Right lobe of liver (tissue), 6 donors: Measurements from ENCODE around the gene MYO1D. TPM values are rescaled to one million over a fixed set of nuclear protein-coding genes. Genes with fewer than 3 reads are reported as not detected.

Experiments used
- ATAC-seq, 4 donors: fragments of 200-7000 bp; cut with Tn5 transposase; one replicate each; pipeline ENCODE4 v1.9.1; 2020; ENCODE audit warnings: mild to moderate bottlenecking in 4 of 4, moderate library complexity in 4 of 4
- DNase-seq, 3 donors: peaks; one replicate each; pipeline ENCODE4 v3.0.0-alpha.2; 2020
- H3K27ac ChIP-seq, 3 donors: fragments of 200-600 bp; one replicate each; pipeline ENCODE4 v1.8.0; 2022
- H3K27me3 ChIP-seq, 2 donors: fragments of 200-600 bp; one replicate each; pipeline ENCODE4 v1.8.0; 2022
- H3K36me3 ChIP-seq, 4 donors: fragments of 200-600 bp; sonication (generic) in 1 of 4; one replicate each; pipeline versions ENCODE4 v1.5.1 to v1.8.0; 2017 to 2022; ENCODE audit warnings: control low read depth in 1 of 4
- H3K4me1 ChIP-seq, 4 donors: fragments of 200-600 bp; sonication (generic) in 1 of 4; one replicate each; pipeline versions ENCODE4 v1.5.1 to v1.8.0; 2017 to 2022; ENCODE audit warnings: control low read depth in 1 of 4
- H3K4me3 ChIP-seq, 3 donors: fragments of 200-600 bp; one replicate each; pipeline ENCODE4 v1.8.0; 2022
- H3K9me3 ChIP-seq, 4 donors: fragments of 200-600 bp; sonication (generic) in 1 of 4; one replicate each; pipeline versions ENCODE4 v1.5.1 to v1.8.0; 2017 to 2022; ENCODE audit warnings: control low read depth in 1 of 4
- POLR2A ChIP-seq: fragments of 450-650 bp; IDR thresholded peaks from one replicate; pipeline ENCODE4 v1.6.1; 2017; ENCODE audit warnings: antibody characterized with exemption, mild to moderate bottlenecking
- WGBS: methylation state at CpG from one replicate; pipeline ENCODE4 v1.1.6; 2018; ENCODE audit warnings: low coverage, low lambda C conversion rate; ENCODE audit not compliant: insufficient coverage; ENCODE audit errors: missing lambda C conversion rate; 5-methylcytosine and 5-hydroxymethylcytosine counted together
- intact Hi-C, 2 donors: fragments of 100-400 bp; cut with DNase I; formaldehyde crosslinking; loops; one replicate each; pipeline versions ENCODE4 v1.11.2 to v1.14.1; 2022
- total RNA-seq, 6 experiments: library from RNA; depleted of rRNA in 2 of 6; stranded (reverse); fragments of >200 nt in 2 of 6; fragmentation: NEBNext Ultra II Directional in 3 of 6; extraction: Animal tissue kit (Norgen Biotek cat#: 25700) in 3 of 6; gene quantifications; one replicate each; pipeline versions ENCODE4 v1.1.0 to v1.2.4, GENCODE V29; 2016 to 2023
- TF ChIP-seq, protein P1 (sequence below), 4 donors: fragments of 200-600 bp in 3 of 4; fragments of 450-650 bp in 1 of 4; IDR thresholded peaks; one replicate each; pipeline versions ENCODE4 v1.5.1 to v1.8.0; 2016 to 2022; ENCODE audit warnings: antibody characterized with exemption in 4 of 4, mild to moderate bottlenecking in 2 of 4
- donor health status: DM: no; HTN: yes; CAD: no.
- donor health status: DM: no; HTN: no; CAD: no.
- donor health status: DM: no; HTN: no; CAD: no.
- donor health status: DM: no; HTN: yes; CAD: no.
- donor health status: DM: no; HTN: yes; CAD: no.

Gene MYO1D
- total RNA-seq, 6 experiments from 2014 or later, result 17.6 to 25.7 (median 21.0) TPM

DNA sequence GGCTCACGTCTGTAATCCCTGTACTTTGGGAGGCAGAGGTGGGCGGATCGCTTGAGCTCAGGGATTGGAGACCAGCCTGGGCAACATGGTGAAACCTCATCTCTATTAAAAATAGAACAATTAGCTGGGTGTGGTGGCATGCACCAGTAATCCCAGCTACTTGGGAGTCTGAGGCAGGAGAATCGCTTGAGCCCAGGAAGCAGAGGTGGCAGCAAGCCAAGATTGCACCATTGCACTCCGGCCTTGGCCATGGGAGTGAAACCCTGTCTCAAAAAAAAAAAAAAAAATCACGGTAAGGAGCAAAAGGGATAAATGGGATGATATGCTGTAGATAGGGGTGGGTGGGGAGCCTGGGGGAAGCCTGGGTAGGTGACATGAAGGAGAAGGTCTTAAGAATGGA lies 30.7 kb upstream of the MYO1D start:
- Histone ChIP-seq H3K27ac (no peak overlapping the region), H3K9me3 (no peaks in the 10 kb centered on the region), H3K4me1 (peaks cover 0 to 11% (median 0%) of the 10 kb centered on the region in 4 donors), H3K36me3 (no peaks in the 10 kb centered on the region), H3K27me3 (no peaks in the 10 kb centered on the region), H3K4me3 (no peak overlapping the region)
- ATAC-seq, result no peak
- intact Hi-C loops, result no loop called here
- peak; percentile 51 to 73 (median 66) for DNase-seq
- TF ChIP-seq, protein P1, sequence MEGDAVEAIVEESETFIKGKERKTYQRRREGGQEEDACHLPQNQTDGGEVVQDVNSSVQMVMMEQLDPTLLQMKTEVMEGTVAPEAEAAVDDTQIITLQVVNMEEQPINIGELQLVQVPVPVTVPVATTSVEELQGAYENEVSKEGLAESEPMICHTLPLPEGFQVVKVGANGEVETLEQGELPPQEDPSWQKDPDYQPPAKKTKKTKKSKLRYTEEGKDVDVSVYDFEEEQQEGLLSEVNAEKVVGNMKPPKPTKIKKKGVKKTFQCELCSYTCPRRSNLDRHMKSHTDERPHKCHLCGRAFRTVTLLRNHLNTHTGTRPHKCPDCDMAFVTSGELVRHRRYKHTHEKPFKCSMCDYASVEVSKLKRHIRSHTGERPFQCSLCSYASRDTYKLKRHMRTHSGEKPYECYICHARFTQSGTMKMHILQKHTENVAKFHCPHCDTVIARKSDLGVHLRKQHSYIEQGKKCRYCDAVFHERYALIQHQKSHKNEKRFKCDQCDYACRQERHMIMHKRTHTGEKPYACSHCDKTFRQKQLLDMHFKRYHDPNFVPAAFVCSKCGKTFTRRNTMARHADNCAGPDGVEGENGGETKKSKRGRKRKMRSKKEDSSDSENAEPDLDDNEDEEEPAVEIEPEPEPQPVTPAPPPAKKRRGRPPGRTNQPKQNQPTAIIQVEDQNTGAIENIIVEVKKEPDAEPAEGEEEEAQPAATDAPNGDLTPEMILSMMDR (IDR thresholded peaks at IDR 0.05), result no peak
- no peak for TF ChIP-seq POLR2A
- 69% methylated on average over 6 of the region's 6 CpGs for WGBS

DNA sequence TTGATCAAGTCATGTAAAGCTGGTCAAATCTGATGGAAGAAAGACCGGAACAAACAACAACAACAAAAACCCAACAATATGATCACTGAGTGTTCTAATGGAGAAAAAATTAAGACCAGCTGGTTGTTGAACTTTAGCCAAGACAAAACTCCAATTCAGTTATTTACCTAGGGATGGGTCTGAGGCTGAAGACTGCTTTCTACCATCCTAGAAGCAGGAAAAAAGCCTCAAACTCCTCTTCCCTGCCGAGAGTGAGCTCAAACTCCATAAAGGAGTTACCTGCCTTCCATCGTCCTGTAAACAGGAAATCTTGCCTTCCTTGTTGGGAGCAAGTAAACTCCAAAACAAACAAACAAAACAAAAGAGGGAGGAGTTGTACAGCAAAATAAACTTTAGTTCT lies 28.0 kb upstream of the MYO1D start:
- Histone ChIP-seq H3K27ac (no peak overlapping the region), H3K4me3 (no peak overlapping the region), H3K4me1 (no peaks in the 10 kb centered on the region), H3K36me3 (no peaks in the 10 kb centered on the region), H3K9me3 (no peaks in the 10 kb centered on the region), H3K27me3 (no peaks in the 10 kb centered on the region)
- ATAC-seq (no peak), DNase-seq (no peak)
- WGBS, result 63% methylated on average over 3 of the region's 3 CpGs
- no peak for TF ChIP-seq POLR2A
- TF ChIP-seq, protein P1 (IDR thresholded peaks at IDR 0.05), result no peak
- intact Hi-C loops, result no loop called here

- Histone ChIP-seq H3K36me3 (no peaks in the 10 kb centered on the region), H3K4me1 (no peaks in the 10 kb centered on the region), H3K27me3 (no peaks in the 10 kb centered on the region), H3K4me3 (no peak overlapping the region), H3K9me3 (no peaks in the 10 kb centered on the region), H3K27ac (no peak overlapping the region)
- intact Hi-C loops, result no loop called here
- TF ChIP-seq, protein P1 (IDR thresholded peaks at IDR 0.05), result no peak
- no peak for TF ChIP-seq POLR2A
- ATAC-seq (no peak), DNase-seq (no peak)
- 56% methylated on average over 5 of the region's 5 CpGs for WGBS
Measured at GRCh38 chr17:32903774-32904673, 27.1 kb upstream of the MYO1D start.

DNA sequence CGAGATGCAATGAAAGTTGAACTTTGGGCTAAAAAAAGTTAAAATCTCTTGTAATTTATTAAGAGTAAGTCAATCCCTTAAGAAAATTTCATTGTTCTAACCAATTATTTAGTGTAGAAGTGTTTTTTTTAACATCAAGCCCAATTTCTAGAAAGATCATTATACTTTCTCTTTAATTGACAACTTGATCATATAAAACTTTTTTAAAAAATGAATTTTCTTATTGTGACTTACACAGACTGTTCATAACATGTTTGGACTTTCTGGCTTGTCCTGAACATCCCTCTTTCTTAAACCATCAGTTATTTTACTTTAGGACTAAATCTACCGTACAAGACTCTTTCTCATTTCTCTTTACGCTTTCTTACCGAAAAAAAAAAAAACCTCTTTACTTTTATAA lies 24.8 kb upstream of the MYO1D start:
- Histone ChIP-seq H3K36me3 (no peaks in the 10 kb centered on the region), H3K4me1 (no peaks in the 10 kb centered on the region), H3K27ac (no peak overlapping the region), H3K4me3 (no peak overlapping the region), H3K27me3 (no peaks in the 10 kb centered on the region), H3K9me3 (no peaks in the 10 kb centered on the region)
- intact Hi-C loops, result no loop called here
- no peak for TF ChIP-seq POLR2A
- TF ChIP-seq, protein P1 (IDR thresholded peaks at IDR 0.05), result no peak
- ATAC-seq, result no peak
- no peak for DNase-seq
- WGBS, result 90% methylated on average over 4 of the region's 4 CpGs
